HTERT RPE-1 (cell line): Measurements from ENCODE around the gene ADGRF3.
"Not testable (repeated sequence)": the region's sequence is repeated elsewhere in the genome, so short reads cannot be mapped to it uniquely, and the experiment has no call there.

Experiments
- in situ Hi-C: fragments of 300-500 bp; cut with MboI; formaldehyde crosslinking; loops from 4 replicates; pipeline ENCODE4 v1.14.3; 2020; ENCODE audit warnings: low sequenced_read_pairs

ADGRF3 gene

DNA sequence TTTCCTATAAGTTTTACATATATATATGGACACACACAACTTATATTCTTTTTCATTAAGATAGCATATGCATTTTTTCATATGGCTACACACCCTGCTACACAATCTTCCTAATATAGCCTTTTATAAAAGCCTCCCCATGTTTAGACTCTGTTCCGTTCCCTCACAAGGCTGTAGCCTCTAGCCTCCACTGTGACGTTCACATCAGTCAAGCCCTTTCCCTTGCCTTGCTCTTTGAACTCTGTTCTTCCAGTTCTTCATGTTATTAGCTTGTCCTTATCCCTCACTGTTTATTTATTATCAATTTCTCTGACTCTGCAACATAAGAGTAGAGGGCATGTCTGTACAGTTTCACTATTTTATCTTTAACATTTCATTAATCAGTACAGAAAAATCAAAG lies 63.0 kb downstream of the ADGRF3 start:
- in situ Hi-C loops: no loop called here

DNA sequence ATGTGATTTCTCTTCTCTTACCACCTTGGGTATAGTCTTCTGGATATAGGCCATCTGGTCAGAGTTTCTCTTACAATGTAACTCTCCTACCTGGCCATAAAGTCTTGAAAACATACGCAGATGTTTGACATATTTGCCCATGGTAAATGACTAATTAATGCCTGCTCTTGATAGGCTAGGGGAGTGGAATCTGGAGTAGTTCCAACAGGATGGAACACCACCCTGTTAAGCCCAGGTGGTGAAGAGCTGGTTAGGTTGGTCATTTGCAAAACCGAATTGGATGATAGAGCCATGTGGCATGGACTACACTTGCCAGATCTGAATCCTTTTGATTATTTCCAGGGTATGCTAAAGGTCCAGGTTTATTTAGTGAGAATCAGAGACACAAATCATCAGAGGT lies 65.4 kb downstream of the ADGRF3 start:
- in situ Hi-C loops: no loop called here

GRCh38 chr2:26279886-26280285 lies 66.7 kb downstream of the ADGRF3 start:
- in situ Hi-C loops: no loop called here

- in situ Hi-C loops: no loop called here
Measured at GRCh38 chr2:26276484-26277227, 69.9 kb downstream of the ADGRF3 start.

- in situ Hi-C loops: no loop called here
Measured at GRCh38 chr2:26274058-26274613, 72.5 kb downstream of the ADGRF3 start.

DNA sequence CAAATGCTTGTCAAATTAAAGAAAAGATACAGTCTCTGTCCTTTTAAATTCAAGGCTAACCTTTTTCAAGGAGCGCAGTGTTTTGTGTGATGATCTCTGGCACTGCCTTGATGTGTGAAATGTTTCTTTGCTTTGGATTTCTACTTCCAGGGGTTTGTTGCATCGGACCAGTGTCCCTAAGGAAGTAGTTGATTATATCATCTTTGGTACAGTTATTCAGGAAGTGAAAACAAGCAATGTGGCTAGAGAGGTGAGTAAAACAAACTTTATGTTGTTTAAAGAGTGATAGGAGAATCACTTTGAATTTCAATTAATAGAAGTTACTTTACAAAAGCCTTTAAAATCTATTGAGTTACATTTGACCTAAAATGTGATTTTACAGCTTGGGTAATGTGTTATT lies 73.1 kb downstream of the ADGRF3 start:
- in situ Hi-C loops: no loop called here

DNA sequence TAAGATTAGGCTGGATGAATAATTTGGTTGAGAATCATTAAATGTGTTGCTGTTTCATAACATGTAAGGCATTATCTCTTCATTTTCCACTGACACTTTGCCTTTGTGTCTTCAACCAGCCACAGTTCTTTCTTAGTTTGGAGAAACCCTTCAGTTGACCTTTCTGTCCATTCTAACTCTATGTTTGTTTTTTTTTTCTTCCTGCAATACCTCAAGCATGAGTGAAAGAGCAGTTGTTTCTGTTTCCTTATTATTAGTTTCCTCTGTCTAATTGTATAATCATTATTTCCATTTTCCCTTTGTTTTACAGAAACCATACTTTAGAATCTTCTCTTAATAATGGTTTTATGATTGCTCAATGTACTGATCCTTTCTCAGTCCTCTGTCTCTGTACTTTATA lies 76.2 kb downstream of the ADGRF3 start:
- in situ Hi-C loops: no loop called here

DNA sequence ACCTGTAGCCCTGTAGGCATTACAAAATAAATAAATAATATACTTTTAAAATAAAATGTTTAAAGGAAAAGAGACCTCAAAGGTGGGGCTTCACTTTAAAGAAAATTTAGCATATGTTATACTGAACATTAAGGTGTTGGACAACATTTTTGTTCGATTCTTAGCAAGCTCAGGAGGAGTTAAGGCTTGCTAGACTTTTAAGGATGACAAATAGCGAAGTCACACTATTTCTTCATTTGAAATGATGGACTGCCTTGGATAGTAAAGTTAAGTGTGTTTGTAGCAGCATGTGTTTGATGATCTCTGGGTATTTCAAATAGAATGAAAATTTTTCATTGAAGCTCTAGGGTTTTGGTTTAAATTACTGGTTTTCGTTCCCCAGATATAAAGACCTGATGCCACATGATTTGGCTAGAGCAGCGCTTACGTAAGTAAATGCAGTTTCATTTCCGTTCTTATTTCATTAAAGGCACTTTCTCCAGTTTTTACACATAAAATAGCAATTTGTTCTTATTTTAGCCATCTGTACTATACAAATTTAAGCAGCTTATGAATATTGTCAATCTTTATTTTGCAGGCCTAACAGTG lies 76.9 kb downstream of the ADGRF3 start:
- in situ Hi-C loops: no loop called here

- in situ Hi-C loops: not testable (repeated sequence)
Measured at GRCh38 chr2:26268670-26269385, 77.8 kb downstream of the ADGRF3 start.

- in situ Hi-C loops: no loop called here
Measured at GRCh38 chr2:26268213-26268612, 78.4 kb downstream of the ADGRF3 start.

- in situ Hi-C loops: not testable (repeated sequence)
Measured at GRCh38 chr2:26258836-26259235, 87.8 kb downstream of the ADGRF3 start.
